Cardiac fibroblast (primary cell): ENCODE measurements around the gene APBA2.

ENCODE experiments used
- DNase-seq, 2 donors: peaks; one replicate each; pipeline versions ENCODE4 v3.0.0 to v3.0.0-alpha.2; 2010; ENCODE audit warnings: low read depth in 2 of 2
- H3K4me3 ChIP-seq, 2 donors: replicated peaks in 1 of 2; 1 replicate in 1 of 2; 2 replicates in 1 of 2; pipeline ENCODE4 v1.5.1; 2011; ENCODE audit warnings: low read depth in 2 of 2, low read length in 2 of 2, mild to moderate bottlenecking in 2 of 2, moderate library complexity in 1 of 2
- TF ChIP-seq, protein P1 (sequence below): IDR thresholded peaks from one replicate; pipeline ENCODE4 v1.5.1; 2011; ENCODE audit warnings: low read depth, mild to moderate bottlenecking, low read length, inconsistent platforms

Gene APBA2

GRCh38 chr15:28969511-28970085 lies 83.8 kb downstream of the APBA2 start:
- no peak for DNase-seq
- TF ChIP-seq, protein P1, sequence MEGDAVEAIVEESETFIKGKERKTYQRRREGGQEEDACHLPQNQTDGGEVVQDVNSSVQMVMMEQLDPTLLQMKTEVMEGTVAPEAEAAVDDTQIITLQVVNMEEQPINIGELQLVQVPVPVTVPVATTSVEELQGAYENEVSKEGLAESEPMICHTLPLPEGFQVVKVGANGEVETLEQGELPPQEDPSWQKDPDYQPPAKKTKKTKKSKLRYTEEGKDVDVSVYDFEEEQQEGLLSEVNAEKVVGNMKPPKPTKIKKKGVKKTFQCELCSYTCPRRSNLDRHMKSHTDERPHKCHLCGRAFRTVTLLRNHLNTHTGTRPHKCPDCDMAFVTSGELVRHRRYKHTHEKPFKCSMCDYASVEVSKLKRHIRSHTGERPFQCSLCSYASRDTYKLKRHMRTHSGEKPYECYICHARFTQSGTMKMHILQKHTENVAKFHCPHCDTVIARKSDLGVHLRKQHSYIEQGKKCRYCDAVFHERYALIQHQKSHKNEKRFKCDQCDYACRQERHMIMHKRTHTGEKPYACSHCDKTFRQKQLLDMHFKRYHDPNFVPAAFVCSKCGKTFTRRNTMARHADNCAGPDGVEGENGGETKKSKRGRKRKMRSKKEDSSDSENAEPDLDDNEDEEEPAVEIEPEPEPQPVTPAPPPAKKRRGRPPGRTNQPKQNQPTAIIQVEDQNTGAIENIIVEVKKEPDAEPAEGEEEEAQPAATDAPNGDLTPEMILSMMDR, result no peak
- no peak overlapping the region for H3K4me3 ChIP-seq

DNA sequence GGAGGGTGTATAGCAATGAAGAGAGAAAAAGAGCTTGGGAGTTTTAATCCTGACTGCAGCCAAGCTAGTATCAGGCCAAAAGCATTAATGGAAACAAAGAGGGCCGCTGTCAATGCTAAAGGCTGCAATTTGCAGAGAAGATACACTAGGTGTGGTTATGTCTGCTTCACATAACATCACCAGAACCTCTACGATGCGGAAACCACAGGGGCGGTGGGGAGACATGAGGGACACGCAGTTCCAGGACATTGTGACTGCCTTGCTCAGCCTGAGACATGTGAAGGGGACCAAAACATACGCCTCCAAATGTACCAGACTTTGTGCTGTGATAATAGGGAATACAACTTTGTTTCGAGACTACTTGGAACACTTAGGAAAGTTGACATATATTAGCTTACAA lies 88.4 kb downstream of the APBA2 start:
- TF ChIP-seq, protein P1, result no peak

GRCh38 chr15:28975766-28976179 lies 90.0 kb downstream of the APBA2 start:
- TF ChIP-seq, protein P1, result peak; percentile 79
- H3K4me3 ChIP-seq, result no peak overlapping the region
- DNase-seq, result peak; percentile 62 to 66

More for the DNA sequence above, 88.4 kb downstream of the APBA2 start:
- no peak overlapping the region for H3K4me3 ChIP-seq
- no peak for DNase-seq

DNA sequence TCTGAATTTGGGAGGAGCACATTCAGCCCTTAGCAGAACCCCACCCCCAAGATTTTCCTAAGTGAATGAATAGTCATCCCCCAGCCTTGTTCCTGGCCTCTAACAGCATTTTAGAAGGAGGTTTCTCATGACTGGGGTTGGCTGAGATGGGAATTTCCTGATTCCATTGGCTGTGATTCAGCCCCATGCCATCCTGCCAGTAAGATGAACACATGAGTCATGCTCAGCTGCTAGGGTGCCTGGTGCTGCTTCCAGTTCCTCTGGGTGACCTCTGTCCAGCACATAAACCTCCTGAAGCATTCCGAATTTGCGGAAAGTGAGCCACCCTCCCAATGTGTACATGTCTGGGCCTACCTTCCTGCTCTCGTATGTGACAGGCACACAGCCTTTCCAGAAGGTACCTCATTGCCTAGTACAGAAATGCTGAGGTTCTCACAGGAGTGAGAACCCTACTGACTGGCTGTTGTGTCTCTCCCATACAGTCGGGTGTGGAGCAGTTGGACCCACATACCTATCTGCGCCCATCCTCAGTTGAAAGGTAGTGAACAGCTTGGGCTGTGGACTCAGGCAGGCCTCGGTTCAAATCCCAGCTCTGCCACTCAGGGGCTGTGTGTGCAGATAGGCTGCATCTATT lies 91.7 kb downstream of the APBA2 start:
- TF ChIP-seq, protein P1, result no peak
- DNase-seq, result peak; percentile 95 to 98
- H3K4me3 ChIP-seq, result no peak overlapping the region

DNA sequence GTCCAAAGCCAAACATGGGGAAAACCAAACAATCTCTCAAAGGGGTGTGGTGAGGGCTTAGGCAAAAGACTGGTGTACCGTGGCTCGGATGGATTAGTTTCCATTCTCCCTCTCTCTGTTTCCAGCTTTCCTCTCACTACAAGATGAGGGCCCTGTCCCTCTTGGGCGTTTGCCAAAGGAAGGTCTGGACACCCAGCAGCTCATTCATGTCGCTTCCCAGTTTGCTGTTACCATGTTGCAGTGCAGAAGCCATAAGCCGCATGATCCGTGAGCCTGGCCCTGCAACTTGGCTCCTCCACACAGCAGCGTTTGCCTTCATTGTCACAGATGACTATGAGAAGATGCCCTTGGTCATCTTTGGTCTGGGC lies 92.2 kb downstream of the APBA2 start:
- no peak overlapping the region for H3K4me3 ChIP-seq
- DNase-seq, result no peak
- TF ChIP-seq, protein P1, result no peak

DNA sequence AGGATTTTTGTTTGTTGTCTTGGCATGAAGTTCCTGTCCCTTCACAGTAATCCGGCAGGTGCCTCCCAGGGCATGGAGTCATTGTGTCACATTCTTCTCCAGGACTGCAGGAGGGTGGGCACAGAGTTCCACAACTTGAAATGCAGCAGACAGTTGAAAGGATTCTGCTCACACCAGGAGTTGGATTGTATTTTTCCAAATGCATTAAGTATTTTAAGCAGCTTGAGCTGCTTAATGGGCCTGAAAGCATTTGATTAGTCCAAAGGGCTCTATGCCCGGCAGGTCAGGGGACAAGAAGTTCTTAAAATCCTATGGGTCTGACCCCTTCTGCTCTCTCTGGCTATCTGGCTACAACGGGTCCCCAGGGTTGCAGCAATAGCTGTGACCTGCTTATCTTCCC lies 92.9 kb downstream of the APBA2 start:
- DNase-seq, result no peak
- H3K4me3 ChIP-seq, result no peak overlapping the region
- TF ChIP-seq, protein P1, result no peak
